ENCODE data around the gene TRIM66. TPM values are rescaled to one million over a fixed set of nuclear protein-coding genes. Genes with fewer than 3 reads are reported as not detected.

The TRIM66 gene
- total RNA-seq, 2 experiments from 2014 or later: 17.8 to 22.4 TPM

- Mint-ChIP-seq H3K36me3 (ENCODE audit: low read depth) (no peaks in the 10 kb centered on the region), H3K27me3 (peaks cover 39% of the 10 kb centered on the region), H3K27ac (no peak overlapping the region), H3K4me3 (no peak overlapping the region), H3K4me1 (no peaks in the 10 kb centered on the region), H3K9me3 (no peaks in the 10 kb centered on the region)
- POLR2A ChIA-PET: no interaction called here
- no peak for DNase-seq
- CTCF ChIA-PET: no interaction called here
These were observed 80.9 kb downstream of the TRIM66 start for GRCh38 chr11:8601376-8602133.

- H3K27me3 Mint-ChIP-seq: peaks cover 40% of the 10 kb centered on the region
- no peaks in the 10 kb centered on the region for H3K36me3 Mint-ChIP-seq (ENCODE audit: low read depth)
- no peak overlapping the region for H3K27ac Mint-ChIP-seq
- ChIA-PET CTCF (no interaction called here), POLR2A (interaction anchor here (1.6 kb wide), 1 partner anchor 31 kb away, joined by 3 read pairs; no protein-coding TSS in a partner anchor)
- peaks cover 3% of the 10 kb centered on the region for H3K4me1 Mint-ChIP-seq
- DNase-seq: no peak
- H3K4me3 Mint-ChIP-seq: no peak overlapping the region
- no peaks in the 10 kb centered on the region for H3K9me3 Mint-ChIP-seq
These were observed 84.0 kb downstream of the TRIM66 start for GRCh38 chr11:8598506-8598905.

GRCh38 chr11:8597182-8597581, 85.3 kb downstream of the TRIM66 start:
- Mint-ChIP-seq H3K4me1 (peaks cover 4% of the 10 kb centered on the region), H3K9me3 (no peaks in the 10 kb centered on the region), H3K27me3 (peaks cover 47% of the 10 kb centered on the region), H3K36me3 (ENCODE audit: low read depth) (no peaks in the 10 kb centered on the region), H3K4me3 (no peak overlapping the region), H3K27ac (no peak overlapping the region)
- POLR2A ChIA-PET: interaction anchor here (1.6 kb wide), 1 partner anchor 30 kb away, joined by 3 read pairs; no protein-coding TSS in a partner anchor
- DNase-seq: no peak
- CTCF ChIA-PET: no interaction called here

GRCh38 chr11:8596504-8597046, 85.9 kb downstream of the TRIM66 start:
- Mint-ChIP-seq H3K4me1 (peaks cover 4% of the 10 kb centered on the region), H3K9me3 (no peaks in the 10 kb centered on the region), H3K27ac (no peak overlapping the region), H3K4me3 (no peak overlapping the region), H3K36me3 (ENCODE audit: low read depth) (no peaks in the 10 kb centered on the region), H3K27me3 (peaks cover 51% of the 10 kb centered on the region)
- CTCF ChIA-PET: interaction anchor here (0.7 kb wide), 1 partner anchor 190 kb away, joined by 3 read pairs; no protein-coding TSS in a partner anchor
- POLR2A ChIA-PET: no interaction called here
- no peak for DNase-seq

- Mint-ChIP-seq H3K27me3 (peaks cover 63% of the 10 kb centered on the region), H3K9me3 (no peaks in the 10 kb centered on the region), H3K4me1 (peaks cover 4% of the 10 kb centered on the region), H3K27ac (no peak within 1 kb of the TSS), H3K4me3 (peak within 1 kb of the TSS; percentile 45), H3K36me3 (ENCODE audit: low read depth) (no peaks in the 10 kb centered on the region)
- POLR2A ChIA-PET: interaction anchor here (1.2 kb wide), 1 partner anchor 88 kb away, joined by 4 read pairs; the partner anchor contains the start of genes RPL27A and TRIM66
- CTCF ChIA-PET: interaction anchor here (0.7 to 1.3 kb wide), 2 partner anchors 11 to 27 kb away, joined by 3 read pairs; no protein-coding TSS in a partner anchor
- DNase-seq: peak; percentile 46
These were observed 88.2 kb downstream of the TRIM66 start, which contains the start of gene STK33 for GRCh38 chr11:8593935-8594909. Gene STK33 (minus strand): TSS chr11:8594228. CDS start chr11:8474905, 119,323 bp downstream.

GRCh38 chr11:8593455-8593854, 89.0 kb downstream of the TRIM66 start:
- H3K4me1 Mint-ChIP-seq: peaks cover 4% of the 10 kb centered on the region
- H3K36me3 Mint-ChIP-seq (ENCODE audit: low read depth): no peaks in the 10 kb centered on the region
- CTCF ChIA-PET: no interaction called here
- H3K27ac Mint-ChIP-seq: no peak overlapping the region
- no peak for DNase-seq
- H3K4me3 Mint-ChIP-seq: peak overlapping the region; percentile 45
- peaks cover 65% of the 10 kb centered on the region for H3K27me3 Mint-ChIP-seq
- H3K9me3 Mint-ChIP-seq: no peaks in the 10 kb centered on the region
- POLR2A ChIA-PET: interaction anchor here (1.2 kb wide), 1 partner anchor 89 kb away, joined by 4 read pairs; the partner anchor contains the start of genes RPL27A and TRIM66

GRCh38 chr11:8587915-8588314, 94.5 kb downstream of the TRIM66 start:
- DNase-seq: no peak
- CTCF ChIA-PET: no interaction called here
- Mint-ChIP-seq H3K27ac (no peak overlapping the region), H3K36me3 (ENCODE audit: low read depth) (no peaks in the 10 kb centered on the region), H3K9me3 (no peaks in the 10 kb centered on the region), H3K4me3 (no peak overlapping the region), H3K27me3 (peaks cover 33% of the 10 kb centered on the region), H3K4me1 (no peaks in the 10 kb centered on the region)
- POLR2A ChIA-PET: no interaction called here

- no peaks in the 10 kb centered on the region for H3K9me3 Mint-ChIP-seq
- H3K27me3 Mint-ChIP-seq: peaks cover 28% of the 10 kb centered on the region
- ChIA-PET CTCF (interaction anchor here (0.7 kb wide), 1 partner anchor 13 kb away, joined by 3 read pairs; no protein-coding TSS in a partner anchor), POLR2A (no interaction called here)
- no peak for DNase-seq
- H3K36me3 Mint-ChIP-seq (ENCODE audit: low read depth): no peaks in the 10 kb centered on the region
- no peak overlapping the region for H3K27ac Mint-ChIP-seq
- H3K4me3 Mint-ChIP-seq: no peak overlapping the region
- H3K4me1 Mint-ChIP-seq: no peaks in the 10 kb centered on the region
These were observed 95.7 kb downstream of the TRIM66 start for GRCh38 chr11:8586805-8587204.

- POLR2A ChIA-PET: no interaction called here
- CTCF ChIA-PET: no interaction called here
- Mint-ChIP-seq H3K27ac (no peak overlapping the region), H3K9me3 (no peaks in the 10 kb centered on the region), H3K4me1 (no peaks in the 10 kb centered on the region), H3K4me3 (no peak overlapping the region), H3K36me3 (ENCODE audit: low read depth) (no peaks in the 10 kb centered on the region), H3K27me3 (peaks cover 23% of the 10 kb centered on the region)
- no peak for DNase-seq
These were observed 96.3 kb downstream of the TRIM66 start for GRCh38 chr11:8586184-8586583.

GRCh38 chr11:8584511-8584910, 98.0 kb downstream of the TRIM66 start:
- no peaks in the 10 kb centered on the region for H3K9me3 Mint-ChIP-seq
- H3K4me3 Mint-ChIP-seq: no peak overlapping the region
- no peak overlapping the region for H3K27ac Mint-ChIP-seq
- H3K36me3 Mint-ChIP-seq (ENCODE audit: low read depth): no peaks in the 10 kb centered on the region
- no peaks in the 10 kb centered on the region for H3K4me1 Mint-ChIP-seq
- H3K27me3 Mint-ChIP-seq: peaks cover 28% of the 10 kb centered on the region
- DNase-seq: no peak
- CTCF ChIA-PET: interaction anchor here (0.6 to 0.7 kb wide), 2 partner anchors 24 to 597 kb away, joined by 3 to 4 read pairs; partner anchors contain the start of gene EIF3F
- POLR2A ChIA-PET: no interaction called here

- H3K4me3 Mint-ChIP-seq: no peak overlapping the region
- no peaks in the 10 kb centered on the region for H3K36me3 Mint-ChIP-seq (ENCODE audit: low read depth)
- H3K9me3 Mint-ChIP-seq: no peaks in the 10 kb centered on the region
- H3K27me3 Mint-ChIP-seq: peaks cover 26% of the 10 kb centered on the region
- no peak for DNase-seq
- no peaks in the 10 kb centered on the region for H3K4me1 Mint-ChIP-seq
- ChIA-PET POLR2A (no interaction called here), CTCF (interaction anchor here (0.6 to 0.7 kb wide), 2 partner anchors 25 to 597 kb away, joined by 3 to 4 read pairs; partner anchors contain the start of gene EIF3F)
- no peak overlapping the region for H3K27ac Mint-ChIP-seq
These were observed 98.4 kb downstream of the TRIM66 start for GRCh38 chr11:8584082-8584481.

- CTCF ChIA-PET: no interaction called here
- H3K4me1 Mint-ChIP-seq: no peaks in the 10 kb centered on the region
- H3K27me3 Mint-ChIP-seq: peaks cover 21% of the 10 kb centered on the region
- no peaks in the 10 kb centered on the region for H3K9me3 Mint-ChIP-seq
- H3K36me3 Mint-ChIP-seq (ENCODE audit: low read depth): no peaks in the 10 kb centered on the region
- DNase-seq: no peak
- POLR2A ChIA-PET: interaction anchor here (0.5 kb wide), 1 partner anchor 51 kb away, joined by 4 read pairs; no protein-coding TSS in a partner anchor
- H3K27ac Mint-ChIP-seq: no peak overlapping the region
- H3K4me3 Mint-ChIP-seq: no peak overlapping the region
These were observed 101.2 kb downstream of the TRIM66 start for GRCh38 chr11:8581300-8581699.
